GM21360 (cell line): ENCODE measurements around the gene TBC1D22A.

Experiments
- ATAC-seq: cut with Tn5 transposase; IDR thresholded peaks from one replicate; pipeline ENCODE4 v1.9.1; 2021; ENCODE audit warnings: mild to moderate bottlenecking, moderate library complexity; ENCODE audit not compliant: unreplicated experiment

Gene TBC1D22A

GRCh38 chr22:46983046-46983445 lies 220.6 kb downstream of the TBC1D22A start:
- no peak for ATAC-seq

DNA sequence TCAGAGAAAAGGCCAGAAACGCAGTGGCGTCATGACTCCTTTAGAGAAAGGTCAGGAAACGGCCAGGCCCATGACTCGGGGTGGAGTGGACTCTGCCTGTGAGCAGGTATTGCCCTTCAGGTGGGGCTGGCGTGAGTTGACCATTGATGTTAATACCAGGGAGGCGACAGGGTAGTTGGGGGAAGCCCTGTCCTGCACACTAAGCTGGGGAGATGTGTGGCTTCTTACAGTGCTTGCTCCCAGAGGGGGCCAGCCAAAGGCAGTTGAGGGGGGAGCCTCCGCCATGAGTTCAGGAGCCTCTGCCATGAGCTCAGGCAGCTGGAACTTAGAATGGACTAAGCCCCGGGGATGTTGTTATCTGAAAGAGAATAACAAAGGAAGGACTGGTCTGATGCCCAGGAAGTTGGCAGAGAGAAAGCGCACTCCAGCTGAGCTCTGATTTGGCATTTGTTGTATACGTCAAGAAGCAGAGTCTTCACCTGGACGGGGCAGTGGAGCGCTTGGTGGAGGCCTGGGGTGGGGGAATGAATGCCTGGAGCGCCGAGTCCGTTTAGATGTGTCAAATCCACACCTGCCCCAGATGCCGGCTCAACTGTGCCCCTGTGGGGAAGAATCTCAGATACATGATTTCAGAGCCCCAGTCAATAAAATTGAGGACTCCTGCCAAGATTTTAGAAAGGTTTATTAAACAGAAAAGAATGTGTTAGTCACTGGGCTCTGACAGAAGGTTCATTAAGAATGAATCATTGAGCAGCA lies 222.5 kb downstream of the TBC1D22A start:
- no peak for ATAC-seq

DNA sequence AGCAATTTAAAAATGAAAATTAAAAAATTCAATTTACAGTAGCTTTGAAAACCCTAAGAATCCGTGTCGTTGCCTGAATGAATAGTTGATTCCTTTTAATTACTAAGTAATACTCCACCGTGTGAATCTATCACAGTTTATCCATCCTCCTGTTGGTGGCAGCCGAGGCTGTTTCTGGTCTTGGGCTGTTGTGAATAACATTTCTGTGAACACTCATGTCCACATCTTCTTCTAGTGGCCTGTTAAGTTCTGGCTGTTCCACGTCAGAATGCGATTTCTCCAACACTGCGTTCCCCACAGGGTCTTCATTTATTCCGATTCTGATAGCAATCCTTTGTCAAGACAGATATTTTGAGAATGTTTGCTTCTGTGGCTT lies 223.0 kb downstream of the TBC1D22A start:
- no peak for ATAC-seq

- ATAC-seq = no peak
These were observed 224.3 kb downstream of the TBC1D22A start for GRCh38 chr22:46986788-46987187.

GRCh38 chr22:46990937-46991550 lies 228.6 kb downstream of the TBC1D22A start:
- ATAC-seq = no peak

GRCh38 chr22:46991666-46992065 lies 229.2 kb downstream of the TBC1D22A start:
- no peak for ATAC-seq

DNA sequence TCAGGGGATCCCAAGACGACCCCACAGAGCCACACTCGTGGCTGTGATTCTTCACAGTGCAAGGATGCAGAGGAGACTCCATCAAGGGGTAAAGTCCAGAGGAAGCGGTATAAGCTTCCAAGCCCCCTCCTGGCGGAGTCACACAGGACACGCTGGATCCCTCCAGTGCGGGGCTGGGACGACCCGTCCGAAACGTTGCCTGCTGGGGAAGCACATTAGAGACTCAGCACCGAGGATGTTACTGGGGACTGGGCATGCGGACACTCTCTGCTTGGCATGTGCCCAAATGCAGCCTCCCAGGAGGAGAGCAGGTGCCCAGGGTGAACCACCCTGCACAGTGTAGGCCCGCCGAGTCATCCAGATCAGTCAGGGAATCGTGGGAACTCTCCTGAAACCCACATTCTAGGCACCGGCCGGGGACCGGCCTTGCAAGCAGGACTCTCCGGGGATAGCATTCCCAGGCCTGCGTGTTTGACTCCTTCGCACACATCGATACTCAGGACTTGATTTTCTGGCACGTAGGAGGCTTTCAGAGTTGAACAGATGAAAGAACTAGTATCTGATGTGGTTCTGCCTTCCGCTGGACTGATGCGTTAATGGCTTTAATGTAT lies 229.8 kb downstream of the TBC1D22A start:
- no peak for ATAC-seq

- ATAC-seq = no peak
These were observed 231.2 kb downstream of the TBC1D22A start for GRCh38 chr22:46993633-46994032.

- ATAC-seq = no peak
These were observed 231.8 kb downstream of the TBC1D22A start for GRCh38 chr22:46994265-46994664.

GRCh38 chr22:46994983-46995382 lies 232.5 kb downstream of the TBC1D22A start:
- ATAC-seq = no peak

DNA sequence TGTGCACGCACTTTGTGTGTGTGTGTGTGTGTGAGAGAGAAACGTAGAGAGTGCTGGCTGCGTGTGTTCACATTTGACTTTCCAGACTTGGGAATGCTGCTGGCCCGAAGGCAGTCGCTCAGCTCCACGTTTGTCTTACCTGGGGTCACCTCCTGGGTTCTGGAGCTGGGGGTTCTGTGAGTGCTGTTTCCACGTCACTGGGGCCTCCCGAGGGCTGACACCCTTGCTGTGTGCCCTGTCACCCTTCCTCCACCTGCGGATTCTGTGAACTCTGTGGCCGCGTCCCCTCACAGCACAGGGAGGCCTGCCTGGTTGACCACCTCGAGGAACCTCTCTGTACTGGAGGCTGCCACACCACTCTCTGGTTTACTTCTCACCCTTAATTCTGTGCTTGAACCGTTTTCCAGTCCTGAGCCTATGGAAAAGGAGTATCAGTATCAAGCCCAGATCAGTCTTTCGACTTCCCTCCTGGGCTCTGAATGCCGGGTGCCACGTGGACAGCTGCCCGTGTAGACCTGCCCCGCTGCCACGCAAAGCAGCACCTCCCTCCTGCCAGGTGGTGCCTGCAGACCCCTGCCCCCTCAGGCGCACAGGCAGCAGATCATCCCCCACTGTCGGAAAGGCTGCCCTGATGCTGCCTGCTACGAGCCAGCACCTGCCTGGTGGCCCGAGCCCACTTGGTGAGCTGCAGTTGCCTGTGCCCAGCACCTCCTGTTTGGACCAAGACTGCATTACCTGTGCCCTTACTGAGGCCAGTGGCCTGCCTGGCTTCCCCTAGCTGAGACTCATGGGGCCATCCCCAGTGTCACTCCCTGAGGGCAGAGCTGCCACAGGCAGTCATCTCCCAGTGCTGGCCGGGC lies 233.3 kb downstream of the TBC1D22A start:
- no peak for ATAC-seq

DNA sequence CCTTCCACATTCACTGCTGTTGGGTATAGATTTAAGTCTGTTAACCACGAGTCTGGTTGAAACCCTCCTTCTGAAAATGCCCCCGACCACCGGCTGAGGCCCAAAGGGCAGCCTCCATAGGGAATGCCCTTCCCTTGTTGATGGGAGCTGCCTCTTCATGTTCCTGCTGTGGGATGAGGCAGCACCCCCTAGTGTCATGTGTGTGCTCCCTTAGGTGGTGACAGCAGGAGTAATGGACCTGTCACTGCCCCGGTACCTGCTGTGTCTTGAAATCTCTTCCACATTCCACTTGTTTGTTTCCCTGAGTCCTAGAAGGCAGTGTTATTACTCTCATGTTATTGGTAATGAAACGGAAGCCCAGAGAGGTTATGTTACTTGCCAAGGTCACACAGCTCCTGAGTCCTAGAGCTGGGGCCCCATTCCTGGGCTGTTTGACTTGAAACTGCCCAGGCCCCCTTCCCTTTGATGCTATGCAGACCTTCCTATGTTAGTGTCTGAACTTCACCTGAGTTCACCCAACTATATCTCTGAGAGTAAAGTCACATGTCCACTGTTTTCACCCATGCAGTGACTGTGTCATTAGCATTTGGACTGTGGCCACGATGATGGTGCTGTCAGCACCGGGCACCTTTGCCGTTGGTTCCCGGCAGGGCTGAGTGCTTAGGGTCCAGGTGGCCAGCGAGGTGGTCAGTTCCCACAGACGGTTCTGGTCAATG lies 234.3 kb downstream of the TBC1D22A start:
- ATAC-seq = no peak

GRCh38 chr22:46997311-46997970 lies 235.0 kb downstream of the TBC1D22A start:
- ATAC-seq = no peak

GRCh38 chr22:46998331-46998730 lies 235.9 kb downstream of the TBC1D22A start:
- ATAC-seq = no peak

- no peak for ATAC-seq
These were observed 237.8 kb downstream of the TBC1D22A start for GRCh38 chr22:47000256-47000655.

DNA sequence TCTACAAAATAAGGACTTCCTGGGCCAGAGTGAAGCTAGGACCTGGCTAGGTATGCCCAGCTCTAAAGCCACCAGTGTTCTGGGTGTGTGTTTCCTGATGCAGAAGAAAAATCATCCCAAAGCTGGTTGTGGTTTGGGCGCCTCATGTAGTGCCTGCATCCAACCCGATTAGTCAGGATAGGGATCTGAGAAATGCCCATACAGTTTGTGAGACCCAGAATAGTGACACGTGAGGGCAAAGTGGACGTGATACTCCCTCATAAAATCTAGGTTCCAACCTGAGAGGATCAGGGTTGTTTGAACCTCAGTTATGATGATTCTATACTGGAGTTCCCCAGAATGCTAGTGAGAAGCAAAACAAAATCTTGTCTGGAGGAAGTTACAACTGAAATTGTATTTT lies 238.4 kb downstream of the TBC1D22A start:
- no peak for ATAC-seq

- no peak for ATAC-seq
These were observed 238.8 kb downstream of the TBC1D22A start for GRCh38 chr22:47001288-47001687.

DNA sequence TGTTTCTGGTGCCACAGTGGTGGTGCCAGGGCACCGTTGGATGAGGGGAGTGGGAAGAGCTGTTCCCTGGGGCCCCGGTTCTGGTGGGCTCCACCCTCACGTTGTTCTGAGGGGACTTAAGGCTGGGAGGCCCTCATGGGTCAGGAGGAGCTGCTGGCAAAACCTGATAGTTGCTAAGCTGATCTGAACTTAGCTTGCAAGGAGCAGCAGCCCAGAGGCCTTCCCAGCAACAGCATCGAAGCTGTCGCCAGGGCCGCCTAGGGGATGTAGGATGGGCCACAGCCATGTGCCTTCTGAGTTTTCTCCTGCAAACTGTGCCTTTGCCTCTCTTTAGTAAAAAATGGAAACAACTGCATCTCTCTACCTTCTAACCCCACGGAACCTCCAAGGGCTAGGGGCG lies 240.2 kb downstream of the TBC1D22A start:
- ATAC-seq = no peak

DNA sequence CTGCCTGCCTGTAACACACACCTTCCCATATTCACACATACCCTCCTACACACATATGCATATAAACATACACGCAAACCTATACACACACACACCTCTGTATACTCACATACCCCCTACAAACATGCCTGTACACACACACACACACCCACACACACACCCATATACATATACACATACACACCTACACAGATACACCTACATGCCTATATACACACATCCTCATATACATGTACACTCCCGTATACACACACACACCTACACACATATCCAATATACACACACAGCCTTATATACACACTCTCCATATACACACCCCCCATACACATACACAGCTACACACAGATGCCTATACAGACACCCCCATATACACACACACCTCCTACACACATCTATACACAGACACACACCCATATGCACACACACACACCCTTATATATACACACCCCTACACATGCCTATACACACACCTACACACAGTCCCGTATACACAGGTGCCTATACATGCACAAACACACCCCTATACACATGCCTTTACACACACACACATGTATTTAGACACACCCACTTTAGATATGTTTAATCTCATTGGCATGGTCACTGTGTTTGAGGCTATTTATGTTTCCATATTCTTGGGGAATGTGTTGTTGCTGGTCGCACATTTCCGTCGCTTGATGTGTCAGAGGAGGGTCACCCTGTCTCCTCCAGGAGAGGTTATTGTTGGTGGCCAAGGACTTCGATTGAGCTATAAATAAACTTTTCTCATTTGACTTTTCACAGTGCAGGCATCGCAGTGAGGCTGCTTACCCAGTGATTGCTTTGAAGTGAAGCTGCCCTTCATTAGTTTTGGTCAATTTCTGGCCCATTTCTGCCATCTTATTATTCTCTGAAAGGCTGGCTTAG lies 243.3 kb downstream of the TBC1D22A start:
- ATAC-seq = no peak
